NCI-H2107 treated with DMSO at 0.1 percent for 48 hours (cell line): ENCODE data around the gene MUTYH.
"Not testable (repeated sequence)": the region's sequence is repeated elsewhere in the genome, so short reads cannot be mapped to it uniquely, and the experiment has no call there.

Experiments
- DNase-seq: peaks from one replicate; lab custom pipeline; 2025; ENCODE audit not compliant: unreplicated experiment; lab: John Stamatoyannopoulos, UW

Gene MUTYH

GRCh38 chr1:45339789-45340558 is at the start of gene MUTYH, which contains the start of gene TOE1:
MUTYH (minus strand) TSS chr1:45340440; CDS start chr1:45334505, 5,935 bp downstream.
TOE1 (plus strand) TSS chr1:45340170; CDS start chr1:45340253, 83 bp downstream.
- DNase-seq = peak; percentile 92

GRCh38 chr1:45386219-45386618 is 46.0 kb upstream of the MUTYH start:
- DNase-seq = no peak

GRCh38 chr1:45385302-45385701 is 45.1 kb upstream of the MUTYH start:
- DNase-seq = peak; percentile 96

GRCh38 chr1:45384213-45384612 is 44.0 kb upstream of the MUTYH start:
- not testable (repeated sequence) for DNase-seq

- no peak for DNase-seq
Measured at GRCh38 chr1:45383191-45383590, 43.0 kb upstream of the MUTYH start.

GRCh38 chr1:45381243-45381642 is 41.0 kb upstream of the MUTYH start:
- no peak for DNase-seq

GRCh38 chr1:45380730-45381129 is 40.5 kb upstream of the MUTYH start:
- no peak for DNase-seq

- no peak for DNase-seq
Measured at GRCh38 chr1:45380125-45380524, 39.9 kb upstream of the MUTYH start.

- no peak for DNase-seq
Measured at GRCh38 chr1:45379524-45379923, 39.3 kb upstream of the MUTYH start.

- no peak for DNase-seq
Measured at GRCh38 chr1:45378184-45378583, 37.9 kb upstream of the MUTYH start.

GRCh38 chr1:45375104-45376090 is 35.2 kb upstream of the MUTYH start:
- DNase-seq = no peak

- no peak for DNase-seq
Measured at GRCh38 chr1:45373573-45373972, 33.3 kb upstream of the MUTYH start.

GRCh38 chr1:45370575-45370974 is 30.3 kb upstream of the MUTYH start:
- DNase-seq = no peak

- no peak for DNase-seq
Measured at GRCh38 chr1:45365051-45365450, 24.8 kb upstream of the MUTYH start.

- no peak for DNase-seq
Measured at GRCh38 chr1:45364294-45364693, 24.1 kb upstream of the MUTYH start.

- DNase-seq = peak; percentile 78
Measured at GRCh38 chr1:45360981-45361380, 20.7 kb upstream of the MUTYH start.

- DNase-seq = peak; percentile 62
Measured at GRCh38 chr1:45359882-45360513, 19.8 kb upstream of the MUTYH start.

- DNase-seq = peak; percentile 61
Measured at GRCh38 chr1:45356186-45356585, 15.9 kb upstream of the MUTYH start.

GRCh38 chr1:45355683-45356082 is 15.4 kb upstream of the MUTYH start:
- no peak for DNase-seq

- DNase-seq = no peak
Measured at GRCh38 chr1:45354838-45355237, 14.6 kb upstream of the MUTYH start.

- no peak for DNase-seq
Measured at GRCh38 chr1:45353685-45354084, 13.4 kb upstream of the MUTYH start.
